CD4-positive, alpha-beta T cell treated with Interleukin-17A for 1 hour (primary cell): Measurements from ENCODE around the gene TIMM29.
"Not testable (repeated sequence)": the region's sequence is repeated elsewhere in the genome, so short reads cannot be mapped to it uniquely, and the experiment has no call there.

ENCODE experiments used
- DNase-seq: peaks from one replicate; pipeline ENCODE4 v3.0.0-alpha.2; 2020

The TIMM29 gene

DNA sequence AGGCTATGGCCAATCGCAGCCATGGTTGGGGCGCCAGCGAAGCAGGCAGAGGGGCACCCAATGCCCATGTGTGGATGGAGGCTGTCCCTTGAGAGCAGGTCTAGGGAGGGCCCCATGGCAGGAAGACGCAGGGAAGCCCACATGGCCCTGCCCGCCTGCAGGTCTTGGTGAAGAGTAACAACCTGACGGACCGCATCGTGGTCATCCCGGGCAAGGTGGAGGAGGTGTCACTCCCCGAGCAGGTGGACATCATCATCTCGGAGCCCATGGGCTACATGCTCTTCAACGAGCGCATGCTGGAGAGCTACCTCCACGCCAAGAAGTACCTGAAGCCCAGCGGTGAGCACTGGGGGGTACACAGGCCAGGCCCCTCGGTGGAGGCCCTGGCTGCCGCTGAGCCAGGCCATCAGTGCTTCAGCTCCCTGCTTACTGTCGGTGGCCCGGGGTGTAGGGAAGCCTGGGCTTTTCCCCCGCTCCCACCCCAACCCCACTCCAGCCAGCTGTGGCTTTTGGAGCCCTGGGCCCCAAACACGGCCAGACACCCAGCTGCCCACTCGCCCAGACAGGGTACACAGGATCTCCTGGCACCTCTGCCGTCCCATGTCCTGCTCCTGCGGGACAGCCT, 14.8 kb upstream of the TIMM29 start:
- DNase-seq = no peak

DNA sequence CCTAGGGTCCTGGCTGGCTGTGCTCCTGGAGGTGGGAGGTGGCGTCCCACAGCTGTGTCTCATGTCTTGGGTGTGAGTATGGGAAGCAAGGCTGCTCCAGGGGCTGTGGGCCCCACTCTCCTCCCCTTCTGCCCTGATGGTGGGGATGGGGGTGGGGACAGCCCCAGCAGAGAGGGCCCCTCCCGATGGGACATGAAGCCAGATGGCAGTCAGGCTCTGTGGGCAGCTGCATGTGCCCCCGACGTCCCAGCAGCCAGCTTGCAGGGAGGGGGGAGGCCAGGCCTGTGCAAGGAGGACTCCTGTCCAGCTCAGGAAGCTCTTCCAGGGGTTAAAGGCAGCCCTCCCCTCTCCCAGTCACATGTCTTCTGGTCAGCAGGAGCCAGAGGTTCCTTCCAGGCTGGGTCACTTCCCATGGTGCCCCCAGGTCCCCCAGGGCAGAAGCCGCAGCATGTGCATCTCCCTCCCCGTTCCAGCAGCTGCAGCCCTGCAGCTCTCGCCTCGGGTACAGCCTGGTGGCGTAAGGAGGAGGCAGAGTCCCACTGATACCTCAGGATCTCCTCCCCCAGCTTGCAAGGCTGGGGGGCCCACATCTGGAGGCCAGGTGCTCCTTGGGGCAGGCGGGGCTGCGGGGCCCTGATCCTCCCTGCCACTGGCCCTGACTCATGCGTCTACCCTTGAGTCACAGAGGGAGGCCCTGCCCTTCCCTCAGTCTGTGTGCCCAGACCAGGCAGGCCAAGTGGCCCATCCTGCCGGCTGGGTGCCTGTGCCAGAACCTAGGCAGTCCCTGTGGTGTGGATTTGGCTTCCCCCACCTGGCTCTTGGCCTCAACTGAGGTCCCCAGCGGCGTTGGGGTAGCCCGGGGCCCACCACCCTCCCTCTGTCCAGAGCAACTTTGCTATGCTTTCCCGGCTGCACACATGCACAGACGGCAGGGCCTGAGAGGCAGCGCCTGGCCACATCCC, 13.2 kb upstream of the TIMM29 start:
- no peak for DNase-seq

DNA sequence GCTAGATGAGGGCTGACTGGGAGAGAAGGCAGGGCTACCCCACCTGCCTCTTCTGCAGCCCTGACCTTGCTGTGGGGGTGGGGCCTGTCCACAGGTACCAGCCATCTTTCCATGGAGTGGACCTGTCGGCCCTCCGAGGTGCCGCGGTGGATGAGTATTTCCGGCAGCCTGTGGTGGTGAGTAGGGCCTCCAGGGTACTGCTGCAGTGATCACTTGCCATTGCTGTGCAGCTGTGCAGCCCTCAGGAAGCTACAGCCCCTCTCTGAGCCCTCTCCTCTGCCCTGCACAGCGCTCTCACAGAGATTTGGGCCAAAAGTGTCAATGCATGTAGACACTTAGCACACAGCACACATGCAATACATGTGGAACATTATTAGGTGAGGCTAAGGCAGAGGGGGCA, 12.0 kb upstream of the TIMM29 start:
- no peak for DNase-seq

DNA sequence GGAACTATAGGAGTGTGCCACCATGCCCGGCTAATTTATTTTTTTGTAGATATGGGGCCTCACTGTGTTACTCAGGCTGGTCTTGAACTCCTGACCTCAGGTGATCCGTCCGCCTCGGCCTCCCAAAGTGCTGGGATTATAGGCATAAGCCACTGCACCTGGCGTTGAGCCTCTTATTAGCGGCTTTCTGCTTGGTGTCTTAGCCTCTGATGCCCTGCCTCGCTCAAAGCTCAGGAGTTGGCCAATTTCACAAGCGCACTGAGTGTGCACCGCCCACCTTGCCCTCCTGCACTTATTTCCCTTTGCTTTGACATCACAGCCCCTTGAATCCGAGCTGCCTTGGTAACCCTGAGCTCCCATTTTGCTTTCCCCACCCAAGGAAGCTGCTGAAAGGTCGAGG, 10.3 kb upstream of the TIMM29 start:
- no peak for DNase-seq

DNA sequence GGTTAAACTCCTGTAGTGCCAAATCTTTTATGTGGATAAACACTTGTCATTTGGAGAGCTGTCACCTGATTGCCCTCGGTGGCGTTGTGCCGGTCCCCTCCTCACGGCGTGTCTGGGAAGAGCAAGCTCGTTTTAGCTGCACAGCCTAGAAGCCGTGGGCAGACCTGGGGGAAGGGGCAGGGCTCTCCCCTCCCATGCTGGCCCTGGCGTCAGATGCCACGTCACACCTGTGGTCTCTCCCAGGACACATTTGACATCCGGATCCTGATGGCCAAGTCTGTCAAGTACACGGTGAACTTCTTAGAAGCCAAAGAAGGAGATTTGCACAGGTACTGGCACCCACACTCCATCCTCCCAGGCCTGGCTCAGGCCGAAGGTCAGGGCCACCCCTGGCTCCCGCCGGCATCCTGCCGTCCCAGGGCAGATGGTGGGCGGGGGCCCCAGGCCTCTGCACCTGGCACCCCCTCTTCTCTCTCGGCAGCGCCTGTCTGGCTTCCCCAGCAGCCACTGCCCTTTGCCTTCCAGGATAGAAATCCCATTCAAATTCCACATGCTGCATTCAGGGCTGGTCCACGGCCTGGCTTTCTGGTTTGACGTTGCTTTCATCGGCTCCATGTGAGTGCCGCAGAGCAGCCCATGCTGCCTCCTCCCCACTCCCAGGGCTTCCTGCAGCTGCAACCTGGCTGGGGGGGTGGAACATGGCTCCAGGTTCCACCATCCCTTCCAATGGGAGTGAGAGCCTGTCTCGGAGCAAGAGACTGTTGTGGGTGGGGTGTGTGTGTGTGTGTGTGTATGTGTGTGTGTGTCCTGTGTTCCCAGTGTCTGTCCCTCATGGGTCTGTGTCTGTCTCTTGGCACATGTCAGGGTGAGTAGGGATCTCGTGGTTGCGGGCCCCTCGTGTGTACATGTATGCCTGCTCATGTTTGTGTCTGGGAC, 9.0 kb upstream of the TIMM29 start:
- DNase-seq = no peak

DNA sequence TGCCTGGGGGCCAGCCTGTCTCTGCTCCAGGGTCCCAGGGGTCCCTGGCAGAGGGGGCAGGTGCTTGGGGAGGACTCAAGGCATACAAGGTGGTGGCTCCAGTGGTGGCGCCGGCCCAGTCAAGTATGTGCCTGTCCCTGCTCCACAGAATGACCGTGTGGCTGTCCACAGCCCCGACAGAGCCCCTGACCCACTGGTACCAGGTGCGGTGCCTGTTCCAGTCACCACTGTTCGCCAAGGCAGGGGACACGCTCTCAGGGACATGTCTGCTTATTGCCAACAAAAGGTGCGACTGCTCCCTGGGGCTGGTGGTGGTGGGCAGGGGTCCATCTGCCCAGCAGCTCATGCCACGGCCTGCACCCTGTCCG, 8.3 kb upstream of the TIMM29 start:
- DNase-seq = no peak

DNA sequence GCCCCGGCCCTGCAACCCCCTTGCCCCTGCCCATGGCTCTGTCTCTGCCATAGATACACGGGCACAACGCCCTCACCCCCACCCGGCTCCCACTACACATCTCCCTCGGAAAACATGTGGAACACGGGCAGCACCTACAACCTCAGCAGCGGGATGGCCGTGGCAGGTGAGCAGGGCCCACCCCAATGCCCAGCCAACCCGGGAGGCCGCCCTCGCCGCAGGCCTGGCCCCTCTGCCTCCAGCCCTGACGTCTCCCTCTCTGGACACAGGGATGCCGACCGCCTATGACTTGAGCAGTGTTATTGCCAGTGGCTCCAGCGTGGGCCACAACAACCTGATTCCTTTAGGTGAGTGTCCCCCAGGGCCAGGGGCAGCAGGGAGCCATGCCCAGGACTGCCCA, 7.8 kb upstream of the TIMM29 start:
- no peak for DNase-seq

DNA sequence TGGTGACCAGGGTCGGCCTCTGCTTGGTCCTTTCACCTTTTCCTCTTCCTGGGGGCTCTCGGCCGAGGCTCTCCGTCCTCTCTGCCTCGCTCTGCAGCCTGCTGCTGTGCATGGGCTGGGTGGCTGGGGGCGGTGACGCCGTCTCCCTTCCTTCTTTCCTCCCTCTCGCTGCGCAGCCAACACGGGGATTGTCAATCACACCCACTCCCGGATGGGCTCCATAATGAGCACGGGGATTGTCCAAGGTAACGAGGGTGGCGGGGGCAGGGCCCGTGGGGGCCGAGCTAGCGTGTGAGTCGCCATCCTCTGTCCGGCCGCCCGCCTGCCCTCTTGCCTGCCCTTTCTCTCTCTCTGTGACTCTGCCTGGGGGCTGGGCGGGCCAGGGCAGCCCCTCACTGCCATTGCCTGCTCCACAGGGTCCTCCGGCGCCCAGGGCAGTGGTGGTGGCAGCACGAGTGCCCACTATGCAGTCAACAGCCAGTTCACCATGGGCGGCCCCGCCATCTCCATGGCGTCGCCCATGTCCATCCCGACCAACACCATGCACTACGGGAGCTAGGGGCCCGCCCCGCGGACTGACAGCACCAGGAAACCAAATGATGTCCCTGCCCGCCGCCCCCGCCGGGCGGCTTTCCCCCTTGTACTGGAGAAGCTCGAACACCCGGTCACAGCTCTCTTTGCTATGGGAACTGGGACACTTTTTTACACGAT, 7.3 kb upstream of the TIMM29 start:
- DNase-seq = no peak

DNA sequence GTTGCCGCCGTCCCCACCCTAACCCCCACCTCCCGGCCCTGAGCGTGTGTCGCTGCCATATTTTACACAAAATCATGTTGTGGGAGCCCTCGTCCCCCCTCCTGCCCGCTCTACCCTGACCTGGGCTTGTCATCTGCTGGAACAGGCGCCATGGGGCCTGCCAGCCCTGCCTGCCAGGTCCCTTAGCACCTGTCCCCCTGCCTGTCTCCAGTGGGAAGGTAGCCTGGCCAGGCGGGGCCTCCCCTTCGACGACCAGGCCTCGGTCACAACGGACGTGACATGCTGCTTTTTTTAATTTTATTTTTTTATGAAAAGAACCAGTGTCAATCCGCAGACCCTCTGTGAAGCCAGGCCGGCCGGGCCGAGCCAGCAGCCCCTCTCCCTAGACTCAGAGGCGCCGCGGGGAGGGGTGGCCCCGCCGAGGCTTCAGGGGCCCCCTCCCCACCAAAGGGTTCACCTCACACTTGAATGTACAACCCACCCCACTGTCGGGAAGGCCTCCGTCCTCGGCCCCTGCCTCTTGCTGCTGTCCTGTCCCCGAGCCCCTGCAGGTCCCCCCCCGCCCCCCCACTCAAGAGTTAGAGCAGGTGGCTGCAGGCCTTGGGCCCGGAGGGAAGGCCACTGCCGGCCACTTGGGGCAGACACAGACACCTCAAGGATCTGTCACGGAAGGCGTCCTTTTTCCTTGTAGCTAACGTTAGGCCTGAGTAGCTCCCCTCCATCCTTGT, 6.5 kb upstream of the TIMM29 start:
- no peak for DNase-seq

DNA sequence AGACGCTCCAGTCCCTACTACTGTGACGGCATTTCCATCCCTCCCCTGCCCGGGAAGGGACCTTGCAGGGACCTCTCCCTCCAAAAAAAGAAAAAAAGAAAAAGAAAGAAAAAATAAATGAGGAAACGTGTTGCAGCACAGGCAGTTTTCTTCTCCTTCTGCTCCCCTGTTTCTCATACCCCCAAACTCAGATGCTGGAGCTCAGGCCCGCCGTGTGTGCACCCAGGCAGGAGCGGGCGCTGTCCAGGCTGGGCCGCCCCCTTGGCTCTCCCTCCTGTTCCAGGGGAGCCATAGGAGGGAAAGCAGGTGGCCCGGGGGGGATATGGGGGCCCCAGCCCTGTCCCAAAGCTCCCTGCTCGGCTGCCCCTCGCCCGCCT, 6.0 kb upstream of the TIMM29 start:
- DNase-seq = no peak

DNA sequence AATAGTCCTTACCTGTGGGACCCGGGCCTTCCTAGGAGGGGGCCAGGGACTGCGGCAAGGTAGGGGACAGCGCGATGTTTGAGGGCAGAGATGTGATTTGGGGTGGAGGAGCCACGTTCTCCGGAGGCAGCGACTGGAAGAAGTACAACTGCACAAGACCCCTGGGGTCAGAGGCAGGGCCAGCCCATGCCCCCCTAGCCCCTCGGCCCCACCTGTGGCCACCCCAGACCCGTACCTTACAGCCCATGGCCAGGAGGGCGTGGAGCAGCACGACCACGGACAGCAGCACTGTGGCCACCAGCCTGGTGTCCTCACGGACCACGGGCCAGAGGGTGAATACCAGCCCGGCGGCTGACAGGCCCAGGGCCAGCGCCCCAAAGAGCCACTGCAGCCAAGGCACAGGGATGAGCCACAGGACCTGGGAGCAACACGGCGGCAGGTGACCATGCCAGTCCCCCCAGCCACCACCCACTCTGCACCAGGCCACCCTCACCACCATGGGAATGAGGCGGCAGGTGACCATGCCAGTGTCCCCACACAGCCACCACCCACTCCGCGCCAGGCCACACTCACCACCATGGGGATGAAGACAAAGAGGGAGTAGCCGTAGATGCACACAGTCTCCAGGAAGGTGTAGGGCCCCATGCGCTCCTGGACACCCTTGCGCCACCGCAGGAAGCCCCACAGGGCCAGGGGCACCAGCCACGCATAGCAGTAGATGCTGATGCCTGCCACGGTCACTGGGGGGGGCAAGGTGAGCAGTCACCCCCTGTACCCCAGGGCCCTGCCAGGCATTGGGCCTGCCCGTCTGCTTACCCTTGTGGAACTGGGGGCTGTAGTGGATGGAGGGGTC, 5.1 kb upstream of the TIMM29 start:
- DNase-seq = no peak

DNA sequence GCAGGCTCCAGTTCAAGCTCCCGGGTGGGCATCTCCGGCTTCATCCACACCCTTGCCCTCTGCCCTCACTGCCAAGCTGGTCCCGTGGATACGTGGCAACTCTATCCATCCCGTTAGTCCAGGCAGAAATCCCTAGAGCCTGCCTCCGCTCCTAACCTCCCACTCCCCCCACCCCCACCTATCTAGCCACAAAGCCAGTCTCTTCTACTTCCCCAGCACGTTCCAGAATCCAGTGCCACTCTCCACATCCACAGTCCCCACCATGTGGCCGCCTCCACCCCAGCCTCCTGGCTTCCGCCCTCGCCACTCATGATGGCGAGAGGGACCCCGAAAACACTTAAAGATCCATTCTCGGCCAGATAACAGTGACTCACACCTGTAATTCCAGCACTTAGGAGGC, 4.0 kb upstream of the TIMM29 start:
- DNase-seq = no peak

DNA sequence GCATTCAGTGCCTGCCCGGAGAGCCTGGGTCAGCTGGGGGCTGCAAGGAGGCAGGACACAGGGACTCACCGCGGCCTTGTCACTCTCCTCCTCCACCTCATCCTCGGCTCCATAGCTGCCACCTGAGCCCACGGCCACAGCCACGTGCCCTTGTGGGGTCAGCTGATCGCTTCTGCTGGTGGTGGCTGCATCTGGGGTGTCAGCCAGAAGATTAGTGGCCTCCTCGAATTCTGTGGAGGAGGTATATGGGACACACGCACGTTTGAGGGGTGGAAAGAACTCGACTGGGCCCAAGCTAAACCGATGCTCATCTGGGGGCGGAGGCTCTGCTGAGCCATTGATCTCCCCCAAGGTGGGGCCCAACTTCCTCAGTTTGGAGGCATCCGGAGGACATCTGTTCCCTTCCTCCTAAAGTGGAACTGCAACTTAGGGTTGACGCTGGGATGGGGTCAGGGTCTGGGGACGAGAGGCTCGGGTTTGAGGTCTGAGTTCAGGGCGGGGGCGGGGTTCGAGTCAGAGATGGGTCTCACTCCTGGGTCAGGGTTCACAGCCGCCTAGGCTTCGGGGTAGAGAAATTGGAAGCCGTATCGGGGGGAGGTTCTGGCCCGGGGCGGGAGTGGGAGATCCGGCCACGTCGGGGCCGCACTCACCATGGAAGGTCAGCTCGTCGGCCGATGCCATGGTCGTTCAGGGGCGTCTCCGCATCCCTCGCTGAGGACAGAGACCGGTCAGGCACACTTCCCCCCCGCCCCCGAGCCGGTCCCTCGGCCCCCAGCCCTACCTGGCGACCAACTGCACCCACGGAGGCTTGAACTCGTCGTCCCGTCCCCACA, 665 bp upstream of the TIMM29 start:
- DNase-seq = peak; percentile 11

DNA sequence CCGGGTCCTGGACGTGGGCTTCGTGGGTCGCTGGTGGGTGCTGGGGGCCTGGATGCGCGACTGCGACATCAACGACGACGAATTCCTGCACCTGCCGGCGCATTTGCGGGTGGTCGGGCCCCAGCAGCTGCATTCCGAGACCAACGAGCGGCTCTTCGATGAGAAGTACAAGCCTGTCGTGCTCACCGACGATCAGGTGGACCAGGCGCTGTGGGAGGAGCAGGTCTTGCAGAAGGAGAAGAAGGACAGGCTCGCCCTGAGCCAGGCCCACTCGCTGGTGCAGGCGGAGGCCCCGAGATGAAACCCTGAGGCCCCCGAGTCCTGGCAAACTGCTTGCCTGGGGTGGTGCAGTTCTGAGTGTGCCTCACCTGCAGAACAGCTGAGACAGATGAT, 787 bp downstream of the TIMM29 start:
- DNase-seq = no peak

DNA sequence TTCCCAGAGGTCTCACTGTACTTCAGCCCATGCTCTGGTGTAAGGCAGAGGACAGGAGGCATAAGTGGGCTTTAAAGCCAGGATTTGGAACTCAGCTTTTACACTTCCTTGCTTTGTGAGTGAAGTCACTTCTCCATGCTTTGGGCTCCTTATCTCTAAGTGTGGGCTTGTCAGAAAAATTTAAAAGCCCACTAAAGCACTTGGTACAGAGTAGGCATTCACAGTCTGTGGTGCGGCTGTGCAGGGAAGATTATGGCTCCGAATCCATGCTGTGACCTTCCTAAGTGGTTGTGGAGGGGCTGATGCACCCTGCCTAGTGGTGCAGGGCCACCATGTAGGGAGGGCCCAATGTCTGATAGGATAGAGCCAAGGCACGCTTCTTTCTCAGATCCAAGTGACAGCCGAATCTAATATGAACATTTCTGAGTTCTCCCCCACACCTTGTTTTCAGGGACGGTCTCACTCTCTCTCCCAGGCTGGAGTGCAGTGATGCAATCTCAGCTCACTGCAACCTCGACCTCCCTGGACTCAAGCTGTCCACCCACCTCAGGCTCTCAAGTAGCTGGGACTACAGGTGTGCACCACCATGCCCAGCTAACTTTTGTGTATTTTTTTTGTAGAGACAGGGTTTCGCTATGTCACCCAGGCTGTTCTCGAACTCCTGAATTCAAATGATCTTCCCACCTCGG, 6.9 kb downstream of the TIMM29 start:
- no peak for DNase-seq

DNA sequence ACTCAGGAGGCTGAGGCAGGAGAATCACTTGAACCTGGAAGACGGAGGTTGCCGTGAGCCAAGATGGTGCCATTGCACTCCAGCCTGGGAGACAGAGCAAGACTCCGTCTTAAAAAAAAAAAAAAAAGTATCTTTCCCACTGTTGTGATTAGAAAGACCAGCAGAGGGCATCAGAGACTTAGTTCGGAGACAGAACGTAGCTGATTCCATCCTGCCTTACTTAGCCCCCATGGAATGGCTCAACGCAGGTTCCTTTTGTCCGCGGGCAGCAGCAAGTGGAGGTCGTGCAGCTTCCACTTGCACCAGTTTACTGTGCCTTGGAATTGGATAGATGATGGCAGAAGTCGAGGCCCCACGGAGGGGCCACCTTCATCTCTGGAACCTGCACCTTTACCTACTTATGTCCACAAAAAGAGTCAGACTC, 8.1 kb downstream of the TIMM29 start:
- DNase-seq = peak; percentile 69

DNA sequence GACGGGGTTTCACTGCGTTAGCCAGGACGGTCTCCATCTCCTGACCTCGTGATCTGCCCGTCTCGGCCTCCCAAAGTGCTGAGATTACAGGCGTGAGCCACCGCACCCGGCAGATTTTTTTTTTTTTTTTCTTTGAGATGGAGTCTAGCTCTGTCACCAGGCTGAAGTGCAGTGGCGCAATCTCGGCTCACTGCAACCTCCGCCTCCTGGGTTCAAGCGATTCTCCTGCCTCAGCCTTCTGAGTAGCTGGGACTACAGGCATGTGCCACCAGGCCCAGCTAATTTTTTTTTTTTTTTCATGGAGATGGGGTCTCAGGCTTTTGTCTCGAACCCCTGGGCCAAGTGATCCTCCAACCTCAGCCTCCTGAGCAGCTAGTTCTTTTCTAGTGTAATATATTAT, 13.0 kb downstream of the TIMM29 start:
- DNase-seq = not testable (repeated sequence)

DNA sequence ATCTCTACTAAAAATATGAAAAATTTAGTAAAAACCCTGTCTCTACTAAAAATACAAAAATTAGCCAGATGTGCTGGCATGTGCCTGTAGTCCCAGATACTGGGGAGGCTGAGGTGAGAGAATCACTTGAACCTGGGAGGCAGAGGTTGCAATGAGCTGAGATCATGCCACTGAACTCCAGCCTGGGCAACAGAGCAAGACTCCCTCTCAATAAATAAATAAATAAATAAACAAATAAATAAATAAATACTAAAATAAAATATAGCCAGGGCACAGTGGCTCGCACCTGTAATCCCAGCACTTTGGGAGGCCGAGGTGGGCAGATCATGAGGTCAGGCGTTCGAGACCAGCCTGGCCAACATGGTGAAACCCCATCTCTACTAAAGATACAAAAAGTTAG, 14.8 kb downstream of the TIMM29 start:
- DNase-seq = not testable (repeated sequence)

DNA sequence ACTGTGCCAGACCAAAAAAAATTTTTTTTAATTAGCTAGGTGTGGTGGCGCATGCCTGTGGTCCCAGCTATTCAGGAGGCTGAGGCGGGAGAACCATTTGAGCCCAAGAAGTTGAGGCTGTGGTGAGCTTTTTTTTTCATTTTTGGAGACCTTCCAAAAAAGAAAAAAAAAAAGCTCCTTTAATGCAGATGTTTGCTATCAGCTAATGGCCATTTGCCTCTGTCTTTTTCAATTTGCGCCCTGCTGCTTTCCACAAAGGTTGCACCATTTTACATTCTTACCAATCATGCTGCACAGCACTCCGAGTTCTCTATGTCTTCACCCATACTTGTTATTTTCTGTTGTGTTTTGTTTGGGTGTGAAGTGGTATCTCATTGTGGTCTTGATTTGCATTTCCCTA, 16.7 kb downstream of the TIMM29 start:
- no peak for DNase-seq
